NK-92 (cell line): ENCODE measurements around the gene INCA1.
"Not testable (repeated sequence)": the region's sequence is repeated elsewhere in the genome, so short reads cannot be mapped to it uniquely, and the experiment has no call there.

Source experiments
- DNase-seq: peaks from one replicate; lab custom pipeline; 2025; ENCODE audit not compliant: unreplicated experiment; lab: John Stamatoyannopoulos, UW

The INCA1 gene, protein sequence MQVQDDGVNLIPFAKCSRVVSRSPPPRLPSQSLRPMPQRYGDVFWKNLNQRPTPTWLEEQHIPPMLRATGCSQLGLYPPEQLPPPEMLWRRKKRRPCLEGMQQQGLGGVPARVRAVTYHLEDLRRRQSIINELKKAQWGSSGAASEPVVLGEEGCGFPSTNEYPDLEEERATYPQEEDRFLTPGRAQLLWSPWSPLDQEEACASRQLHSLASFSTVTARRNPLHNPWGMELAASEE

GRCh38 chr17:4997302-4998026 lies at the start of gene INCA1, which contains the start of gene KIF1C:
INCA1 (minus strand) TSS chr17:4997522; CDS start chr17:4994437, 3,085 bp downstream.
KIF1C (plus strand) TSS chr17:4997950; CDS start chr17:5000247, 2,297 bp downstream.
- DNase-seq, result peak; percentile 14

- no peak for DNase-seq
Observed at GRCh38 chr17:5045496-5045895, 48.2 kb upstream of the INCA1 start.

DNA sequence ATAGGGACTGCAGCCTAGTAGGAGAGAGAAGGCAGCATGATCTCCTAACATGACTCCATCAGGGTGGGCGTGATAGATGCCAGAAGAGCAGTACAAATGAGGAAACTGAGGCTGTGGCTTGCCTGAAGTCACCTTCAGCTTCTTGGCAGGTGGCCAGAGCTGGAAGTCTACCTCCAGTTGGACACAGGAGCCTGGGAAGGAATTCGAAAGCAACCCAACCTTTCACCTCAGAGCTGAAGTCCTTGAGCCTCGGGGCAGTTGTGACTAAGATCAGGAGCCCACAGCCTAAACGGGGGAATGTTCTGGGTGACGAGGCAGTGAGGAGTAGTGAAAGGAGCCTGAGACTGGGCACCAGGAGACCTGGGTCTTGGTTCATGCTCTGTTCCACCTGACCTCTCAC lies 47.3 kb upstream of the INCA1 start:
- DNase-seq, result no peak

DNA sequence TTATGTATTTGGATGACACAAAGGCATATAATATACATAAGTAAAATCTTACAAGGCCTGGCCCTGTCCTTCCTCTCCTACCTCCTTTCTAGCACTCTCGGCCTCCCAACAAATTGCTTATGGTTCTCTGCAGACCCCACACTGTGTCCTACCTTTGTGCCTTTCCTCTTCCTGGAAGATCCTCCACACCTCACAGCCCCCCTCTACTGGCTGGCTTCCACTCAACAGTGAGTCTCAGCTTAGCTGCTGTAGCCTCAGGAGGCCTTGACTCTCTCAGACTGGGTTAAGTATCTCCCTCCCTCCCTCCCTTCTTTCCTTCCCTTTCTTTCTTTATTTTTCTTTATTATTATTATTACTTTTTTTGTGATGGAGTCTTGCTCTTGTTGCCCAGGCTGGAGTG lies 46.2 kb upstream of the INCA1 start:
- DNase-seq, result no peak

- DNase-seq, result no peak
Observed at GRCh38 chr17:5042157-5043022, 45.1 kb upstream of the INCA1 start.

DNA sequence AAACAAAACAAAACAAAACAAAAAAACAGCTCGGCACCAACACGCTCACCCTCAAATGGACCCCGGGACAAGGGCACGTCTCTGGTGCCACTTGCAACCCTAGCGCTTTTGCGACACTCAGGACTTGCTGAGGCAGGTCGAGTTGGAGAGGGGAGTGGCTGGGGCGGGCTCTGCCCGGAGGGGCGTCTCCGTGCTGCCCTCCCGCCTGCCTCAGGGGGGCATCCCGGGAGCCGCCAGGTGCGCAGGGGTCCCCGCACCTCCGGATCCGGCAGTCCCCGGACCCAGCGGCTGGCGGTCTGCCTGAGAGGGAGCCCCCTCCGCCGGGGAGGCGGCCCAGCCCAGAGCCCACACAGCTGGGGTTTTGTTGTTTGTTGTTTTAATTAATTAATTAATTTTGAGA lies 38.0 kb upstream of the INCA1 start, which contains the start of gene SLC52A1:
SLC52A1 (minus strand) TSS at position 112 of the 400 bp plus-strand sequence. CDS start 820 bp downstream, outside the sequence.
- DNase-seq, result no peak

DNA sequence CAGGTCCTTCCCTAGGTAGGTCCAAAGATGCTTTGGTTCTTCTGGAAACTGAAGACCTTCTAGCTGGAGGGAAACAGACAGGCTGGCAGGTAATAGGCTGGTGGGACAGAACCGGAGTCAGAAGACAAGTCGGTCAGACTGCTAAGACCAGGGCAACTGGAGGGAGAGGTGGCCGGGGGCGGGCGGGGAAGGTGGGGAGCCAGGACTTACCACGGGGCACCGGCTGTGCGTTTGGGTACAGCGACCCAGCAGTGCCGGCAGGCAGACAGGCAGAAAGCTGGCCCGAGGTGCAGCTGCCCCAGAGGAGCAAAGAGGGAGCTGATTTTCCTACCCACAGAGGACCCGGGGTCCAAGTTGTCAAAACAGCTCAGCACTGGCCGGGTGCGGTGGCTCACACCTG lies 37.3 kb upstream of the INCA1 start:
- no peak for DNase-seq

DNA sequence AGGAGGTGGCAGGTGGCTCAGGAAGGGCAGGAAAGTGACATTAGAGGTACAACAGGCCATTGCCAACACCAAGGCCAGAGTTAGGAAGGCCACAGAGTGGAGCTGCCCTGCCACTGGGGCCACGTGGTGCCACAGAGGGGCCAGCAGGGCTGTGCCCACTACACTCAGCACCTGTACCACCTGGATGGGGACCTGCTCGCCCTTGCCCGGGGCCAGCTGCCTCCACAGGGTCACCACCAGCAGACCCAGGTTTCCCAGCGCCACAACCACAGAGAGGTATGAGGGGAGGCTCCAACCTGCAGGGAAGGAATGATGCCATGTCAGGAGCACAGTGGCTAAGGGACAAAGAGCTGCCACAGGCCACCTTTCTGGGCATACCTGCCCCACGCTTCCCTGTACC lies 36.7 kb upstream of the INCA1 start:
- DNase-seq, result no peak

- no peak for DNase-seq
Observed at GRCh38 chr17:5033352-5034015, 36.2 kb upstream of the INCA1 start.

DNA sequence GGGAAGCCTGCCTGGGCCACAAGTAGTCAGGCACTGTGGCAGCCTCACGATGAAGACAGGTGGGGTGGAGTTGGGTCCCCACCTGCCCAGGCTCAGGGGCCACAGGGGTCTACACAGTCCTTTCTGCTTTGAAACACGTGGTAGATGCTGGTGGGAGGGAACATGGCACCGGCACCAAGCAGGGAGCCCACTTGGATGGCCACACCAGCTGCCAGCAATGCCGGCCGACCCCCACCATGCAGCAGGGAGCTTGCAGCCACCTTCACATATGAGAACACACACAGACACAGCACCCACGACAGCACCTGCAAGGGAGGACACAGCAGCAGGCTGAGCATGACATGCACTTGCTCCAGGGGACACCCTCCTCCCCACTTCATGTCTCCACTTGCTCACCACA lies 35.5 kb upstream of the INCA1 start:
- DNase-seq, result no peak

GRCh38 chr17:5031365-5032082 lies 34.2 kb upstream of the INCA1 start:
- DNase-seq, result no peak

DNA sequence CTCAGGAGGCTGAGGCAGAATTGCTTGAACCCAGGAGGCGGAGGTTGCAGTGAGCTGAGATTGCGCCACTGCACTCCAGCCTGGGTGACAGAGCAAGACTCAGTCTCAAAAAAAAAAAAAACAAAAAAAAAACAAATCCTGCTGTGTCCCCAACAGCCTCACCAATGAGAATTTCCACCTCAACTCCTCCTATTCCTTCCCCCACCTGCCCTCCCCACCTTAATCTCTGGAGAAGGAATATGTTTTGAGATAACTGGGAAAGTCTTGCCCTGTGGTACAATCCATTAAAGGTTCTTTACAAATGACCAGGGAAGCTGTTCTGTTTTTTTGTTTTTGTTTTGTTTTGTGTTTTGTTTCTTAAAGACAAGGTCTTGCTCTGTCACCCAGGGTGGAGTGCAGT lies 32.8 kb upstream of the INCA1 start:
- not testable (repeated sequence) for DNase-seq

- DNase-seq, result no peak
Observed at GRCh38 chr17:5027916-5028315, 30.6 kb upstream of the INCA1 start.

DNA sequence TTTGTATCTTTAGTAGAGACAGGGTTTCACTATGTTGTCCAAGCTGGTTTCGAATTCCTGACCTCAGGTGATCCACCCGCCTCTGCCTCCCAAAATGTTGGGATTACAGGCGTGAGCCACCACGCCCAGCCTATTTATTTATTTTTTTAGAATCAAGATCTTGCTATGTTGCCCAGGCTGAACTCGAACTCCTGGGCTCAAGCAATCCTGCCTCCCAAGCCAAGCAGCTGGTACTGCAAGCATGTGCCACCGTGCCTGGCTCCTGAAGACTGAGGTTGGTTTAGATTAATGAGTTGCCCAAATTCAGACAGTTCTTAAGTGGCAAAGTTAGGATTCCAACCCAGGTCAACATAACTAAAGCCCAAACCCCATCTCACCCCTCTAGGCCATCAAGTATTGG lies 30.0 kb upstream of the INCA1 start:
- DNase-seq, result no peak

- DNase-seq, result no peak
Observed at GRCh38 chr17:5024604-5025003, 27.3 kb upstream of the INCA1 start.

- no peak for DNase-seq
Observed at GRCh38 chr17:5023588-5024147, 26.3 kb upstream of the INCA1 start.

DNA sequence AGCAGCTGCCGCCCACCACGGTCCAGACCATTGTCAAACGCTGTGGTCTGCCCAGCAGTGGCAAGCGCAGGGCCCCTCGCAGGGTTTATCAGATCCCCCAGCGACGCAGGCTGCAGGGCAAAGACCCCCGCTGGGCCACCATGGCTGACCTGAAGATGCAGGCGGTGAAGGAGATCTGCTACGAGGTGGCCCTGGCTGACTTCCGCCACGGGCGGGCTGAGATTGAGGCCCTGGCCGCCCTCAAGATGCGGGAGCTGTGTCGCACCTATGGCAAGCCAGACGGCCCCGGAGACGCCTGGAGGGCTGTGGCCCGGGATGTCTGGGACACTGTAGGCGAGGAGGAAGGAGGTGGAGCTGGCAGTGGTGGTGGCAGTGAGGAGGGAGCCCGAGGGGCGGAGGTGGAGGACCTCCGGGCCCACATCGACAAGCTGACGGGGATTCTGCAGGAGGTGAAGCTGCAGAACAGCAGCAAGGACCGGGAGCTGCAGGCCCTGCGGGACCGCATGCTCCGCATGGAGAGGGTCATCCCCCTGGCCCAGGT lies 24.9 kb upstream of the INCA1 start:
- DNase-seq, result no peak

- no peak for DNase-seq
Observed at GRCh38 chr17:5020502-5021023, 23.2 kb upstream of the INCA1 start.

DNA sequence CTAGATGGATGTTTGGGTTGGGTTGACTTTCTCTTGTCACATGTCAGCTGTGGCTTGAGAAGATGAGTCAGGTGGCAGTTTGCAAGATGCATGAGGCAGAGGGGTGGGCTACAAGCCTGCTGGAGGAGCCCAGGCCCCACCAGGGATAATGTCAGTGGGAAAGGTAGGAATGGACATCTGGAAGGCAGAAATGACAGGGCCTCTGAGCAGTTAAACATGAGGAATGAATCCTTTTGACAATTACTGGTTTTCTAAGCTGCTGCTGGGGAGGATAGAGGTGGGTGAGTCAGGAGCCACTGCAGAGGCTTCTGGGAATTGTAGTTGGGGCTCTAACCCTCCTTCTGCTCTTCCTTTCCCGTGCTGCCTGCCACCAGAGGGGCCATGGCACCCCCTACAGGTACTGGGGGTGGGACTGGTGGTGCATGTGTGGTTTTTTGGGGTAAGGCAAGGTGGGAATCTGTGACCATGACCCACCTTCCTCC lies 22.2 kb upstream of the INCA1 start:
- no peak for DNase-seq
